ENCODE results near the gene SLC16A11. TPM values are rescaled to one million over a fixed set of nuclear protein-coding genes. Genes with fewer than 3 reads are reported as not detected.
A peak's percentile ranks its signal among the peaks of the same experiment; 100 is the strongest.

The SLC16A11 gene
- total and polyA plus RNA-seq, 9 of the 15 experiments (the other 6 are each of a cell fraction or from before 2014, with no cell fraction given) = not detected

- TF ChIP-seq ZNF407 (IDR thresholded peaks at IDR 0.05; ENCODE audit: low read depth) = no peak
- peak; percentile 94 to 95 for TF ChIP-seq NRF1 (conservative IDR thresholded peaks at IDR 0.05 in 1 of 2, IDR thresholded peaks at IDR 0.05 in 1 of 2)
- TF ChIP-seq L3MBTL2 (IDR thresholded peaks at IDR 0.05) = peak; percentile 77
- TF ChIP-seq ADNP (tag; IDR thresholded peaks at IDR 0.05) = no peak
- TF ChIP-seq HNRNPH1 (optimal IDR thresholded peaks at IDR 0.05; ENCODE audit: low read depth, low read length) = no peak
- TF ChIP-seq AFF4 (CRISPR knock-in tag; IDR thresholded peaks at IDR 0.05) = no peak
- no peak for TF ChIP-seq IRF2 (CRISPR knock-in tag; IDR thresholded peaks at IDR 0.05)
- no peak for TF ChIP-seq ZNF277 (CRISPR knock-in tag; IDR thresholded peaks at IDR 0.05; ENCODE audit: borderline replicate concordance)
- TF ChIP-seq THRA (IDR thresholded peaks at IDR 0.05) = no peak
- no peak for TF ChIP-seq ZNF717 (CRISPR knock-in tag; IDR thresholded peaks at IDR 0.05)
- TF ChIP-seq ID3 (CRISPR knock-in tag; IDR thresholded peaks at IDR 0.05) = no peak
- TF ChIP-seq ID3 (tag; IDR thresholded peaks at IDR 0.05) = no peak
These were observed 8.1 kb downstream of the SLC16A11 start, which contains the start of gene SLC16A13 (continued) for GRCh38 chr17:7035591-7036368.
